GM12872 (cell line): Measurements from ENCODE around the gene GRID2IP.

Experiments used
- TF ChIP-seq, protein P1 (sequence below): IDR thresholded peaks from 3 replicates; pipeline ENCODE4 v1.5.1; 2011; ENCODE audit warnings: low read depth, mild to moderate bottlenecking, low read length, moderate library complexity; ENCODE audit not compliant: insufficient read depth

The GRID2IP gene

GRCh38 chr7:6526997-6527378 lies 24.3 kb downstream of the GRID2IP start:
- TF ChIP-seq, protein P1, sequence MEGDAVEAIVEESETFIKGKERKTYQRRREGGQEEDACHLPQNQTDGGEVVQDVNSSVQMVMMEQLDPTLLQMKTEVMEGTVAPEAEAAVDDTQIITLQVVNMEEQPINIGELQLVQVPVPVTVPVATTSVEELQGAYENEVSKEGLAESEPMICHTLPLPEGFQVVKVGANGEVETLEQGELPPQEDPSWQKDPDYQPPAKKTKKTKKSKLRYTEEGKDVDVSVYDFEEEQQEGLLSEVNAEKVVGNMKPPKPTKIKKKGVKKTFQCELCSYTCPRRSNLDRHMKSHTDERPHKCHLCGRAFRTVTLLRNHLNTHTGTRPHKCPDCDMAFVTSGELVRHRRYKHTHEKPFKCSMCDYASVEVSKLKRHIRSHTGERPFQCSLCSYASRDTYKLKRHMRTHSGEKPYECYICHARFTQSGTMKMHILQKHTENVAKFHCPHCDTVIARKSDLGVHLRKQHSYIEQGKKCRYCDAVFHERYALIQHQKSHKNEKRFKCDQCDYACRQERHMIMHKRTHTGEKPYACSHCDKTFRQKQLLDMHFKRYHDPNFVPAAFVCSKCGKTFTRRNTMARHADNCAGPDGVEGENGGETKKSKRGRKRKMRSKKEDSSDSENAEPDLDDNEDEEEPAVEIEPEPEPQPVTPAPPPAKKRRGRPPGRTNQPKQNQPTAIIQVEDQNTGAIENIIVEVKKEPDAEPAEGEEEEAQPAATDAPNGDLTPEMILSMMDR: no peak

- TF ChIP-seq, protein P1: no peak
Measured at GRCh38 chr7:6520163-6520981, 30.9 kb downstream of the GRID2IP start.

- TF ChIP-seq, protein P1: peak; percentile 95
Measured at GRCh38 chr7:6516387-6516983, 34.8 kb downstream of the GRID2IP start.

DNA sequence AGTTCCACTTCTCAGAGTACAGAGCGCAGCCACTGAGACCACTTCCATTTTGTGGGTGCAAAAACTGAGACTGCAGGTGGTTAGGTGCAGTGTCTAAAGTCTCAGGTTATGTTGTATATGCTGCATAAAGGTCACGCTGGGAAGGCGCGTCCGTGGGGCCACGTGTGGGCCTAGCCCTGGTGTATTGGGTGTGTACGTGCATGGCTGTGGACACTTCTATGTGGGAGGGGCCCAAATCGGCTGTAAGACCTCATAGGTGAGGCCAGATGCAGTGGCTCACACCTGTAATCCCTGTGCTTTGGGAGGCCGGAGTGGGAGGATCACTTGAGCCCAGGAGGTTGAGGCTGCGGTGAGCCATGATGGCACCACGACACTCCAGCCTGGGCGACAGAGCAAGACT lies 37.7 kb downstream of the GRID2IP start:
- TF ChIP-seq, protein P1: no peak

DNA sequence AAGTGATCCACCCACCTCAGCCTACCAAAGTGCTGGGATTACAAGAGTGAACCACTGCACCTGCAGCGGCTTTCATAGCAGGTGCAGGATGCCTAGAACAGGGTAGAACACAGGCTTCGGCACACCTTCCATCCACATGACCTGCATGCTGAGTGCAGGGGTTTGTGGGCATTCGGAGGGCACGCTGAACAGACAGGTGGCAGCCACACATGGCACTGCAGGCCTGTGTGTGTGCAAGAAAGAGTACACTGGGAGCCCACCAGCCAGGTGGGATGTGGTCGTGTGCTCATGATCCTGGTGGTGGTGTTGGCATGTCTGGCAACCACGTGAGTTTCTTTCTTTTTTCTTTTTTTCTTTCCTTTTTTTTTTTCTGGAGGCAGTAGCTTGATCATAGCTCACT lies 38.4 kb downstream of the GRID2IP start:
- TF ChIP-seq, protein P1: no peak

DNA sequence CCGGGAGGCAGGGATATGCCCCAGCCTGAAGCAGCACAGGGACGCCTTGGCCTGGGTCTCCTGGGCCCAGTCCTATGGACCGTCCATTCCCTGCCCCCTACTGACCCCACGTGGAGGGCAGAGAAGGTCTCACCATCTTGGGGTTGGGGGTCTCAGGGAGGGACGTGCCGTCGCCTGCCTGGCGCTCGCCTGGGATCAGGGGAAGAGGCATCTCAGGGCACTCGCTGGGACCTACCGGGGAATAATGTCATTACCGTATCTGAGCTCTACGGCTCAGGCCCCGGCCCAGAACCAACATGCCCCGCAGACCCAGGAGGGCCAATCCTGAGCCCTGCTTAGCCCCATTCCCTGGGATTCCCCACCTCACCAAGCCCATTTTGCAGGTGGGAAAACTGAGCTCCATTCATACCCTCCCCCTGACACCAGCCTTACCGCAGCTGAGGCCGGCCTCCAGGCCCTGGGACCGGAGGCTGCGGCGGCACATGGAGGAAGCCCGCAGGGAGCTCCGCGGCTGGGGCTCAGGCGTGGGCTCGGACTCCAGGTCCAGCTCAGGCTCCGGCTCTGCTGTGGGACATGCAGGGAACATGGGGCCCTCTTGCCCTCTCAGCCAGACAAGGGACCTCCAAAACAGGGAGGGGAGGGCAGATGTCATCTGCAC lies 40.7 kb downstream of the GRID2IP start:
- TF ChIP-seq, protein P1: no peak

- TF ChIP-seq, protein P1: no peak
Measured at GRCh38 chr7:6508950-6509349, 42.3 kb downstream of the GRID2IP start.
